Stimulated activated CD8-positive, alpha-beta memory T cell treated with anti-CD3 and anti-CD28 coated beads, Interleukin-12 subunit alpha, Interleukin-12 subunit beta, amount 100 ng/mL, for 24 hours (primary cell): ENCODE data around the gene TNFRSF4.
"Not testable (repeated sequence)": the region's sequence is repeated elsewhere in the genome, so short reads cannot be mapped to it uniquely, and the experiment has no call there.

Source experiments
- DNase-seq: peaks from one replicate; pipeline ENCODE4 v3.0.0-alpha.2; 2020; ENCODE audit errors: extremely low read depth

TNFRSF4 gene

GRCh38 chr1:1182491-1183220 is 31.3 kb downstream of the TNFRSF4 start:
- no peak for DNase-seq

- DNase-seq, result no peak
Observed at GRCh38 chr1:1181938-1182410, 32.0 kb downstream of the TNFRSF4 start.

- no peak for DNase-seq
Observed at GRCh38 chr1:1181129-1181937, 32.6 kb downstream of the TNFRSF4 start.

- DNase-seq, result no peak
Observed at GRCh38 chr1:1179983-1180861, 33.7 kb downstream of the TNFRSF4 start.

- DNase-seq, result no peak
Observed at GRCh38 chr1:1179346-1179982, 34.5 kb downstream of the TNFRSF4 start.

- DNase-seq, result no peak
Observed at GRCh38 chr1:1178794-1179331, 35.1 kb downstream of the TNFRSF4 start.

GRCh38 chr1:1177452-1178206 is 36.3 kb downstream of the TNFRSF4 start:
- DNase-seq, result no peak

- no peak for DNase-seq
Observed at GRCh38 chr1:1176931-1177330, 37.0 kb downstream of the TNFRSF4 start.

GRCh38 chr1:1176063-1176761 is 37.7 kb downstream of the TNFRSF4 start:
- not testable (repeated sequence) for DNase-seq

- DNase-seq, result no peak
Observed at GRCh38 chr1:1175221-1176062, 38.5 kb downstream of the TNFRSF4 start.

- DNase-seq, result no peak
Observed at GRCh38 chr1:1173793-1174415, 40.0 kb downstream of the TNFRSF4 start, which contains the start of gene TTLL10. Gene TTLL10, plus strand, starts transcription at chr1:1173880. Its CDS starts 5,336 bp downstream, at chr1:1179216.

- DNase-seq, result no peak
Observed at GRCh38 chr1:1173061-1173792, 40.7 kb downstream of the TNFRSF4 start.

- no peak for DNase-seq
Observed at GRCh38 chr1:1171546-1172340, 42.2 kb downstream of the TNFRSF4 start.

- DNase-seq, result no peak
Observed at GRCh38 chr1:1171161-1171545, 42.8 kb downstream of the TNFRSF4 start.

- no peak for DNase-seq
Observed at GRCh38 chr1:1170215-1171091, 43.5 kb downstream of the TNFRSF4 start.
